AG04450 (cell line): Measurements from ENCODE around the gene PIK3R5. TPM values are rescaled to one million over a fixed set of nuclear protein-coding genes. Genes with fewer than 3 reads are reported as not detected.

ENCODE experiments used
- CTCF ChIA-PET: fragments of 300-600, 350-600 bp; formaldehyde crosslinking; extraction: SDS; loops from one replicate; lab custom pipeline; 2022; ENCODE audit warnings: antibody characterized with exemption, inconsistent platforms; lab: Charles Lee
- POLR2A ChIA-PET: fragments of 350-600 bp; formaldehyde crosslinking; extraction: SDS; loops from one replicate; lab custom pipeline; 2021; ENCODE audit warnings: antibody characterized with exemption, inconsistent platforms; lab: Yijun Ruan, JAX
- DNase-seq: peaks from one replicate; pipeline ENCODE4 v3.0.0-alpha.2; 2011; ENCODE audit warnings: low read depth, low spot score
- H3K27ac ChIP-seq: one replicate; pipeline ENCODE4 v1.5.1; 2012; ENCODE audit warnings: low read depth, low read length, control low read depth
- H3K27me3 ChIP-seq: one replicate; pipeline ENCODE4 v1.6.0; 2012; ENCODE audit warnings: low read length; ENCODE audit not compliant: control insufficient read depth, insufficient read depth
- H3K4me3 ChIP-seq: 2 replicates; pipeline ENCODE4 v1.5.1; 2011; ENCODE audit warnings: mild to moderate bottlenecking, low read depth, low read length, control low read depth
- H3K9me3 ChIP-seq: 2 replicates; pipeline ENCODE4 v1.5.1; 2012; ENCODE audit warnings: low read length; ENCODE audit not compliant: control insufficient read depth, insufficient read depth
- CTCF ChIP-seq: IDR thresholded peaks from 2 replicates; pipeline ENCODE4 v1.5.1; 2011; ENCODE audit warnings: low read depth, low read length, control low read depth, inconsistent platforms
- polyA plus RNA-seq: library from polyadenylated mRNA; depleted of rRNA; stranded (reverse); fragments of >200 nt; gene quantifications from 2 replicates; pipeline ENCODE4 v1.2.3, GENCODE V29; 2011

PIK3R5 gene
- polyA plus RNA-seq, 1 experiment = not detected

GRCh38 chr17:8844229-8845218 lies 121.0 kb downstream of the PIK3R5 start:
- no peak for TF ChIP-seq CTCF
- CTCF ChIA-PET = interaction anchor here (0.6 kb wide), 1 partner anchor 12 kb away, joined by 3 read pairs; no protein-coding TSS in a partner anchor
- Histone ChIP-seq H3K27ac (no peak overlapping the region), H3K27me3 (no peaks in the 10 kb centered on the region), H3K9me3 (no peaks in the 10 kb centered on the region), H3K4me3 (no peak overlapping the region)
- DNase-seq = no peak
- POLR2A ChIA-PET = no interaction called here

- ChIA-PET CTCF (interaction anchor here (1.3 kb wide), 1 partner anchor 10 kb away, joined by 3 read pairs; no protein-coding TSS in a partner anchor), POLR2A (no interaction called here)
- H3K27ac ChIP-seq = no peak overlapping the region
- no peak for TF ChIP-seq CTCF
- H3K4me3 ChIP-seq = no peak overlapping the region
- no peak for DNase-seq
- H3K9me3 ChIP-seq = no peaks in the 10 kb centered on the region; the same call in 1 of the 2 replicates
- no peaks in the 10 kb centered on the region for H3K27me3 ChIP-seq
Observed at GRCh38 chr17:8843344-8843743, 122.2 kb downstream of the PIK3R5 start.

GRCh38 chr17:8841844-8842243 lies 123.7 kb downstream of the PIK3R5 start:
- no peak for DNase-seq
- Histone ChIP-seq H3K27me3 (no peaks in the 10 kb centered on the region), H3K27ac (no peak overlapping the region), H3K9me3 (no peaks in the 10 kb centered on the region; the same call in 1 of the 2 replicates), H3K4me3 (no peak overlapping the region)
- CTCF ChIA-PET = interaction anchor here (1.3 kb wide), 1 partner anchor 9 kb away, joined by 3 read pairs; no protein-coding TSS in a partner anchor
- POLR2A ChIA-PET = no interaction called here
- no peak for TF ChIP-seq CTCF

- Histone ChIP-seq H3K27ac (no peak overlapping the region), H3K4me3 (no peak overlapping the region), H3K27me3 (no peaks in the 10 kb centered on the region), H3K9me3 (no peaks in the 10 kb centered on the region; the same call in 1 of the 2 replicates)
- no peak for TF ChIP-seq CTCF
- ChIA-PET POLR2A (no interaction called here), CTCF (no interaction called here)
- no peak for DNase-seq
Observed at GRCh38 chr17:8839410-8839935, 126.0 kb downstream of the PIK3R5 start.

GRCh38 chr17:8838551-8839095 lies 126.9 kb downstream of the PIK3R5 start:
- no peaks in the 10 kb centered on the region for H3K27me3 ChIP-seq
- POLR2A ChIA-PET = no interaction called here
- no peak overlapping the region for H3K27ac ChIP-seq
- H3K4me3 ChIP-seq = no peak overlapping the region
- CTCF ChIA-PET = no interaction called here
- no peak for DNase-seq
- TF ChIP-seq CTCF = no peak
- no peaks in the 10 kb centered on the region; the same call in 1 of the 2 replicates for H3K9me3 ChIP-seq
